RWPE2 (cell line): ENCODE measurements around the gene ADAMTS3.

Experiments
- ATAC-seq: fragments of 200-7000 bp; cut with Tn5 transposase; 3 replicates; pipeline ENCODE4 v1.9.1; 2021; ENCODE audit warnings: low read depth
- DNase-seq: peaks from one replicate; pipeline ENCODE4 v3.0.0-alpha.2; 2020; ENCODE audit warnings: low spot score
- H3K27ac ChIP-seq: fragments of 450-650 bp; 2 replicates; pipeline ENCODE4 v1.5.1; 2017; ENCODE audit warnings: mild to moderate bottlenecking; ENCODE audit not compliant: poor library complexity, severe bottlenecking
- H3K27me3 ChIP-seq: fragments of 250-450 bp; sonication (Bioruptor Pico); 2 replicates; pipeline ENCODE4 v1.5.1; 2021; ENCODE audit warnings: mild to moderate bottlenecking, moderate library complexity; ENCODE audit not compliant: insufficient read depth, poor library complexity, severe bottlenecking
- H3K36me3 ChIP-seq: fragments of 250-450 bp; sonication (Bioruptor Pico); 2 replicates; pipeline ENCODE4 v1.5.1; 2020; ENCODE audit warnings: low read depth, mild to moderate bottlenecking, moderate library complexity
- H3K4me1 ChIP-seq: fragments of 250-450 bp; sonication (Bioruptor Pico); 2 replicates; pipeline ENCODE4 v1.5.1; 2021; ENCODE audit warnings: mild to moderate bottlenecking, moderate library complexity; ENCODE audit not compliant: insufficient read depth, poor library complexity, severe bottlenecking
- H3K4me3 ChIP-seq: fragments of 250-450 bp; sonication (Bioruptor Pico); 2 replicates; pipeline ENCODE4 v1.5.1; 2021; ENCODE audit warnings: mild to moderate bottlenecking, moderate library complexity; ENCODE audit not compliant: severe bottlenecking
- H3K9me3 ChIP-seq: fragments of 250-450 bp; sonication (Bioruptor Pico); 2 replicates; pipeline ENCODE4 v1.5.1; 2021; ENCODE audit warnings: mild to moderate bottlenecking, moderate library complexity; ENCODE audit not compliant: severe bottlenecking
- TF ChIP-seq, protein P1 (sequence below): fragments of 450-650 bp; IDR thresholded peaks from one replicate; pipeline ENCODE4 v1.5.1; 2017; ENCODE audit warnings: mild to moderate bottlenecking, moderate library complexity; ENCODE audit not compliant: poor library complexity, severe bottlenecking

Gene ADAMTS3

GRCh38 chr4:72313121-72313520 lies 255.9 kb downstream of the ADAMTS3 start:
- H3K9me3 ChIP-seq = no peaks in the 10 kb centered on the region
- peak overlapping the region; percentile 75 for H3K27ac ChIP-seq
- ATAC-seq (no peak), DNase-seq (no peak)
- TF ChIP-seq, protein P1, sequence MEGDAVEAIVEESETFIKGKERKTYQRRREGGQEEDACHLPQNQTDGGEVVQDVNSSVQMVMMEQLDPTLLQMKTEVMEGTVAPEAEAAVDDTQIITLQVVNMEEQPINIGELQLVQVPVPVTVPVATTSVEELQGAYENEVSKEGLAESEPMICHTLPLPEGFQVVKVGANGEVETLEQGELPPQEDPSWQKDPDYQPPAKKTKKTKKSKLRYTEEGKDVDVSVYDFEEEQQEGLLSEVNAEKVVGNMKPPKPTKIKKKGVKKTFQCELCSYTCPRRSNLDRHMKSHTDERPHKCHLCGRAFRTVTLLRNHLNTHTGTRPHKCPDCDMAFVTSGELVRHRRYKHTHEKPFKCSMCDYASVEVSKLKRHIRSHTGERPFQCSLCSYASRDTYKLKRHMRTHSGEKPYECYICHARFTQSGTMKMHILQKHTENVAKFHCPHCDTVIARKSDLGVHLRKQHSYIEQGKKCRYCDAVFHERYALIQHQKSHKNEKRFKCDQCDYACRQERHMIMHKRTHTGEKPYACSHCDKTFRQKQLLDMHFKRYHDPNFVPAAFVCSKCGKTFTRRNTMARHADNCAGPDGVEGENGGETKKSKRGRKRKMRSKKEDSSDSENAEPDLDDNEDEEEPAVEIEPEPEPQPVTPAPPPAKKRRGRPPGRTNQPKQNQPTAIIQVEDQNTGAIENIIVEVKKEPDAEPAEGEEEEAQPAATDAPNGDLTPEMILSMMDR = no peak
- peaks cover 42% of the 10 kb centered on the region for H3K4me1 ChIP-seq
- H3K36me3 ChIP-seq = no peaks in the 10 kb centered on the region
- no peak overlapping the region for H3K4me3 ChIP-seq
- no peaks in the 10 kb centered on the region for H3K27me3 ChIP-seq

DNA sequence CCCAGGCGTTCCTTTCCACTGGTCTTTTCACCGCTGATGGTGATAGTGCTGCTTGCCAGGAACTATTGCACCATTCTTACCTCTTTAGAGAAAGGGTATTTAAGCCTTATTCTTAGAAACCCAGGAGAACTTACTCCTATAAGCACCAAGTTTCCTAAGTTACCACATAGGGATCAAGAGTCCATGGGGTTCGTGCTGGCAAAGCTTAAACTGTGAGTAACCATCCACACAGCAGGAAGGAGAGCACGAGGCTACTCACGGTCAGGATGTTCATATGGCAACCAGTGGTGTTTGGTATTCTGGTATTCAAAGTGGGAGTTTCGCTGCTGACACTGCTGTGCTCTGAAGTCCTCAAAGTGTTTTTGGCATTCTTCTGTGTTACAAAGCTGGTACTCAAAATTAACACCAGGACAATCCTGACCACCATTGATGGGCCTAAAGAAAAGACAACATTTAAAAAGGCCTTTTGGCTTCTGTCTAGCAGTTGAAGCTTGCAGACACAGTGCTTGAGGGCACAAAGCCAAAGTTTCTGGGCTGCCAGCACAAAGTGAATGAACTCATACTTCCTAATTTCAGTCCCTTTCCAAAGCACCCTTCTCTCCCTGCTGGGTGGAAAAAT lies 256.9 kb downstream of the ADAMTS3 start:
- H3K9me3 ChIP-seq = no peaks in the 10 kb centered on the region
- DNase-seq (peak; percentile 71), ATAC-seq (peak; percentile 96)
- peak overlapping the region; percentile 75 for H3K27ac ChIP-seq
- no peak overlapping the region for H3K4me3 ChIP-seq
- no peaks in the 10 kb centered on the region for H3K36me3 ChIP-seq
- TF ChIP-seq, protein P1 = no peak
- peaks cover 41% of the 10 kb centered on the region for H3K4me1 ChIP-seq
- H3K27me3 ChIP-seq = no peaks in the 10 kb centered on the region

GRCh38 chr4:72311291-72311690 lies 257.7 kb downstream of the ADAMTS3 start:
- Histone ChIP-seq H3K36me3 (no peaks in the 10 kb centered on the region), H3K27ac (peak overlapping the region; percentile 75), H3K9me3 (no peaks in the 10 kb centered on the region), H3K27me3 (no peaks in the 10 kb centered on the region), H3K4me1 (peaks cover 41% of the 10 kb centered on the region), H3K4me3 (no peak overlapping the region)
- TF ChIP-seq, protein P1 = no peak
- ATAC-seq (peak; percentile 50), DNase-seq (no peak)

- DNase-seq = no peak
- Histone ChIP-seq H3K27ac (no peak overlapping the region), H3K4me3 (no peak overlapping the region), H3K4me1 (peaks cover under 1% of the 10 kb centered on the region), H3K27me3 (no peaks in the 10 kb centered on the region), H3K36me3 (no peaks in the 10 kb centered on the region), H3K9me3 (no peaks in the 10 kb centered on the region)
- TF ChIP-seq, protein P1 = no peak
- no peak for ATAC-seq
Measured at GRCh38 chr4:72305620-72306019, 263.4 kb downstream of the ADAMTS3 start.

DNA sequence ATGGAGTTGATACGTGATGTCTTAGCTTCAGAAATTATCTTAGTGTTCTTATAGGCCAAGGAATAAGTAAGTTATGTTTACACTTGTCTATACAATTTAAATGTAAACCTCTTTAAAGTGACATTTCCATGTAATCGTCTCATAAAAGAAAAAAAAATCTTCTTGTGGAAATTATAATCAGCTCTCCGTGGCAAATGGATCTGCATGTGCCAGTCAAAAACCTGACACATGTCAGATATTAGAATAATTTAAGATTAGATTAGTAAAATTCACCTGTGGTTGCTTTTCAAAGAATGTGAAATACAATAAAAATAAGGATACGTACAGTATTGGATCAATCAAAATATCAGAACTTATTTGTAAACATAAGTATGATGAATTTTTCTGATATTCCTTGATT lies 263.9 kb downstream of the ADAMTS3 start:
- H3K27me3 ChIP-seq = no peaks in the 10 kb centered on the region
- H3K27ac ChIP-seq = no peak overlapping the region
- H3K4me3 ChIP-seq = no peak overlapping the region
- TF ChIP-seq, protein P1 = no peak
- ATAC-seq (no peak), DNase-seq (no peak)
- no peaks in the 10 kb centered on the region for H3K4me1 ChIP-seq
- no peaks in the 10 kb centered on the region for H3K9me3 ChIP-seq
- H3K36me3 ChIP-seq = no peaks in the 10 kb centered on the region
